Measurements from ENCODE around the gene PUSL1. TPM values are rescaled to one million over a fixed set of nuclear protein-coding genes. Genes with fewer than 3 reads are reported as not detected.

The PUSL1 gene
- total and polyA plus RNA-seq, 2 donors (not counting 1 experiment from before 2014, with no cell fraction given) = 15.7 to 25.8 TPM

GRCh38 chr1:1281533-1282321 lies 26.7 kb upstream of the PUSL1 start:
- no peak overlapping the region for H2AFZ ChIP-seq (ENCODE audit: insufficient read depth, low read depth, low read length, poor library complexity, severe bottlenecking)
- Mint-ChIP-seq H3K27me3 (no peaks in the 10 kb centered on the region), H3K4me3 (no peak overlapping the region), H3K27ac (no peak overlapping the region), H3K4me1 (peaks cover 3% of the 10 kb centered on the region), H3K9me3 (ENCODE audit: insufficient read depth) (no peaks in the 10 kb centered on the region)
- intact Hi-C loops (cut with micrococcal nuclease) = no loop called here
- no peak overlapping the region for H3K9ac ChIP-seq (ENCODE audit: low read length)
- H3K4me2 ChIP-seq (replicated peaks; ENCODE audit: low read depth, low read length, poor library complexity, severe bottlenecking) = no peak overlapping the region
- no peaks in the 10 kb centered on the region for H3K36me3 ChIP-seq (replicated peaks in 1 of 2; ENCODE audit: control extremely low read depth in 1 of 2, control insufficient read depth in 1 of 2, extremely low read depth in 1 of 2, insufficient read depth in 2 of 2, low read length in 1 of 2)
- CTCF ChIA-PET = interaction anchor here (1.8 kb wide), 1 partner anchor 10 kb away, joined by 3 read pairs; no protein-coding TSS in a partner anchor
- H3K4me3 ChIP-seq (ENCODE audit: control extremely low read depth in 1 of 5, extremely low read depth in 1 of 5, insufficient read depth in 1 of 5, low read depth in 2 of 5, low read length in 4 of 5) = no peak overlapping the region
- ATAC-seq (ENCODE audit: low read depth) (no peak), DNase-seq (no peak)
- POLR2A ChIA-PET = no interaction called here
- H3K27ac ChIP-seq (ENCODE audit: low read length in 2 of 2) = no peak overlapping the region
- H3K9me3 ChIP-seq (ENCODE audit: control extremely low read depth in 1 of 3, control insufficient read depth in 2 of 3, insufficient read depth in 1 of 3, low read length in 2 of 3) = no peaks in the 10 kb centered on the region
- no peak for TF ChIP-seq EZH2 (IDR thresholded peaks at IDR 0.05; ENCODE audit: borderline replicate concordance, insufficient read depth, low read depth, low read length, poor library complexity, severe bottlenecking)
- TF ChIP-seq, protein P1, sequence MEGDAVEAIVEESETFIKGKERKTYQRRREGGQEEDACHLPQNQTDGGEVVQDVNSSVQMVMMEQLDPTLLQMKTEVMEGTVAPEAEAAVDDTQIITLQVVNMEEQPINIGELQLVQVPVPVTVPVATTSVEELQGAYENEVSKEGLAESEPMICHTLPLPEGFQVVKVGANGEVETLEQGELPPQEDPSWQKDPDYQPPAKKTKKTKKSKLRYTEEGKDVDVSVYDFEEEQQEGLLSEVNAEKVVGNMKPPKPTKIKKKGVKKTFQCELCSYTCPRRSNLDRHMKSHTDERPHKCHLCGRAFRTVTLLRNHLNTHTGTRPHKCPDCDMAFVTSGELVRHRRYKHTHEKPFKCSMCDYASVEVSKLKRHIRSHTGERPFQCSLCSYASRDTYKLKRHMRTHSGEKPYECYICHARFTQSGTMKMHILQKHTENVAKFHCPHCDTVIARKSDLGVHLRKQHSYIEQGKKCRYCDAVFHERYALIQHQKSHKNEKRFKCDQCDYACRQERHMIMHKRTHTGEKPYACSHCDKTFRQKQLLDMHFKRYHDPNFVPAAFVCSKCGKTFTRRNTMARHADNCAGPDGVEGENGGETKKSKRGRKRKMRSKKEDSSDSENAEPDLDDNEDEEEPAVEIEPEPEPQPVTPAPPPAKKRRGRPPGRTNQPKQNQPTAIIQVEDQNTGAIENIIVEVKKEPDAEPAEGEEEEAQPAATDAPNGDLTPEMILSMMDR (IDR thresholded peaks at IDR 0.05) = no peak
- no peaks in the 10 kb centered on the region for H3K27me3 ChIP-seq (replicated peaks in 1 of 4; ENCODE audit: control extremely low read depth in 1 of 4, control insufficient read depth in 3 of 4, insufficient read depth in 4 of 4, low read length in 3 of 4)
- H3K79me2 ChIP-seq (ENCODE audit: control insufficient read depth, insufficient read depth, low read length) = no peaks in the 10 kb centered on the region
- WGBS (ENCODE audit: insufficient coverage) = 83% methylated on average over 26 of the region's 26 CpGs
- no peaks in the 10 kb centered on the region for H4K20me1 ChIP-seq (ENCODE audit: control insufficient read depth, insufficient read depth, low read length, poor library complexity, severe bottlenecking)
- peaks cover 0 to 3% of the 10 kb centered on the region in 2 donors for H3K4me1 ChIP-seq (ENCODE audit: control insufficient read depth in 2 of 2, insufficient read depth in 2 of 2, low read length in 2 of 2)

DNA sequence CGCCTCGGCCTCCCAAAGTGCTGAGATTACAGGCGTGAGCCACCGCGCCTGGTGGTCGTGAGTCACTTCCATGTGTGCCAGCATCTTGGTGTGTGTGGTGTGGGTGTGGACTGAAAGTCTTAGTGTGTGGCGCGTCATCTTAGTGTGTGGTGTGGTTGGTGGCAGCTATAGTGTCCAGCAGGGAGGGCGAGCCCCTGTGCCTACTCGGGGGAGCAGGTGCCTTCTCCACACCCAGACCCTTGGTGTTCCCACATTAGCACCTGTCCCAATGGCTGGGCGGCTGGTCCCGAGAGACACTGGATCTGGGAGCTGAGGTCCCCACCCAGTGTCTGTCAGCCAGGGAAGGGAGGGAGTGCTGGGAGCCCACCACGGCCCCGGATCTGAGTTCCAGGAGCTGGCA lies 25.4 kb upstream of the PUSL1 start:
- 92% methylated on average over 13 of the region's 14 CpGs for WGBS (ENCODE audit: insufficient coverage)
- H4K20me1 ChIP-seq (ENCODE audit: control insufficient read depth, insufficient read depth, low read length, poor library complexity, severe bottlenecking) = no peaks in the 10 kb centered on the region
- no peak overlapping the region for H2AFZ ChIP-seq (ENCODE audit: insufficient read depth, low read depth, low read length, poor library complexity, severe bottlenecking)
- H3K4me1 ChIP-seq (ENCODE audit: control insufficient read depth in 2 of 2, insufficient read depth in 2 of 2, low read length in 2 of 2) = peaks cover 0 to 3% of the 10 kb centered on the region in 2 donors
- no peak overlapping the region for H3K9ac ChIP-seq (ENCODE audit: low read length)
- POLR2A ChIA-PET = no interaction called here
- H3K27me3 ChIP-seq (replicated peaks in 1 of 4; ENCODE audit: control extremely low read depth in 1 of 4, control insufficient read depth in 3 of 4, insufficient read depth in 4 of 4, low read length in 3 of 4) = no peaks in the 10 kb centered on the region
- H3K9me3 ChIP-seq (ENCODE audit: control extremely low read depth in 1 of 3, control insufficient read depth in 2 of 3, insufficient read depth in 1 of 3, low read length in 2 of 3) = no peaks in the 10 kb centered on the region
- Mint-ChIP-seq H3K27ac (no peak overlapping the region), H3K4me1 (peaks cover 3% of the 10 kb centered on the region), H3K9me3 (ENCODE audit: insufficient read depth) (no peaks in the 10 kb centered on the region), H3K27me3 (no peaks in the 10 kb centered on the region), H3K4me3 (no peak overlapping the region)
- H3K36me3 ChIP-seq (replicated peaks in 1 of 2; ENCODE audit: control extremely low read depth in 1 of 2, control insufficient read depth in 1 of 2, extremely low read depth in 1 of 2, insufficient read depth in 2 of 2, low read length in 1 of 2) = no peaks in the 10 kb centered on the region
- TF ChIP-seq, protein P1 (IDR thresholded peaks at IDR 0.05) = no peak
- TF ChIP-seq EZH2 (IDR thresholded peaks at IDR 0.05; ENCODE audit: borderline replicate concordance, insufficient read depth, low read depth, low read length, poor library complexity, severe bottlenecking) = no peak
- no peaks in the 10 kb centered on the region for H3K79me2 ChIP-seq (ENCODE audit: control insufficient read depth, insufficient read depth, low read length)
- DNase-seq (no peak), ATAC-seq (ENCODE audit: low read depth) (no peak)
- intact Hi-C loops (cut with micrococcal nuclease) = no loop called here
- H3K4me3 ChIP-seq (ENCODE audit: control extremely low read depth in 1 of 5, extremely low read depth in 1 of 5, insufficient read depth in 1 of 5, low read depth in 2 of 5, low read length in 4 of 5) = no peak overlapping the region
- no peak overlapping the region for H3K27ac ChIP-seq (ENCODE audit: low read length in 2 of 2)
- CTCF ChIA-PET = interaction anchor here (0.7 to 1.8 kb wide), 3 partner anchors 9 to 161 kb away, joined by 3 read pairs; no protein-coding TSS in a partner anchor
- no peak overlapping the region for H3K4me2 ChIP-seq (replicated peaks; ENCODE audit: low read depth, low read length, poor library complexity, severe bottlenecking)

Measured in B cell (primary cell).